GM12875 (cell line): Measurements from ENCODE around the gene NOS3.

ENCODE experiments used
- H3K4me3 ChIP-seq: one replicate; pipeline ENCODE4 v1.5.1; 2011; ENCODE audit warnings: low read depth, low read length, control low read depth
- TF ChIP-seq, protein P1 (sequence below): IDR thresholded peaks from 2 replicates; pipeline ENCODE4 v1.5.1; 2011; ENCODE audit warnings: low read depth, mild to moderate bottlenecking, control low read depth, inconsistent platforms, low read length, moderate library complexity, borderline replicate concordance; ENCODE audit not compliant: insufficient read depth

The NOS3 gene

DNA sequence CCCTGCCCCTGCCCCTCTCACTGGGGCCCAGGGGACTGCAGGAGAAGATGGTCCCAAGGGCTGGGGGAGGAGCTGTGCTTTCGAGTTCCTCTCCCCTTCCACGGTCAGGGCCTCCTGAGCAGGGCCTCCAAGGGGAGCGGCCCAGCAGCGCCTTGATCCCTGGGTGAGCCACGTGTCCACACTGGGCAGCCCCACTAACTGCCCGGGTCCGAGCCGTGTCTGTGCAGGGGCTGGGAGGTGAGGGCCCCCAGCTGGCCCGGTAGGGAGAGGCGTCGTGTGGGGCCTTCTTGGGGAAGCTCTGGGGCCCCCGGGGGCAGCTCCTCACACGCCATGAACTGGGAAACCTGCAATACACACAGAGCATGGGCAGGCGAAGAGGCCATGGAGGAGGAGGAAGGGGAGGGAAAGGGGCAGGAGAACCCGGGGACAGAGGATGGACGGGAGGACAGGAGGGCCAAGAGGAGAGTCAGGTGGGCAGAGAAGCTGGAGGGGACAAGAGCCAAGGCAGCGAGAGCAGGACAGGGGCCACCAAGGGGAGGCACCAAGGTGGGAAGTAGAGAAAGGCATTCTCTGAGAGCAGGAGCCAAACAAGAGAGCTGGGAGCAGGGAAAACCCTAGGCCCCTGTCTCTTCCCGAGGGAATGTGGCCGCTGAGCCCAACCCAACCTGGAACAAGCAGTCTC lies 45.5 kb upstream of the NOS3 start:
- no peak overlapping the region for H3K4me3 ChIP-seq
- TF ChIP-seq, protein P1, sequence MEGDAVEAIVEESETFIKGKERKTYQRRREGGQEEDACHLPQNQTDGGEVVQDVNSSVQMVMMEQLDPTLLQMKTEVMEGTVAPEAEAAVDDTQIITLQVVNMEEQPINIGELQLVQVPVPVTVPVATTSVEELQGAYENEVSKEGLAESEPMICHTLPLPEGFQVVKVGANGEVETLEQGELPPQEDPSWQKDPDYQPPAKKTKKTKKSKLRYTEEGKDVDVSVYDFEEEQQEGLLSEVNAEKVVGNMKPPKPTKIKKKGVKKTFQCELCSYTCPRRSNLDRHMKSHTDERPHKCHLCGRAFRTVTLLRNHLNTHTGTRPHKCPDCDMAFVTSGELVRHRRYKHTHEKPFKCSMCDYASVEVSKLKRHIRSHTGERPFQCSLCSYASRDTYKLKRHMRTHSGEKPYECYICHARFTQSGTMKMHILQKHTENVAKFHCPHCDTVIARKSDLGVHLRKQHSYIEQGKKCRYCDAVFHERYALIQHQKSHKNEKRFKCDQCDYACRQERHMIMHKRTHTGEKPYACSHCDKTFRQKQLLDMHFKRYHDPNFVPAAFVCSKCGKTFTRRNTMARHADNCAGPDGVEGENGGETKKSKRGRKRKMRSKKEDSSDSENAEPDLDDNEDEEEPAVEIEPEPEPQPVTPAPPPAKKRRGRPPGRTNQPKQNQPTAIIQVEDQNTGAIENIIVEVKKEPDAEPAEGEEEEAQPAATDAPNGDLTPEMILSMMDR, result no peak

DNA sequence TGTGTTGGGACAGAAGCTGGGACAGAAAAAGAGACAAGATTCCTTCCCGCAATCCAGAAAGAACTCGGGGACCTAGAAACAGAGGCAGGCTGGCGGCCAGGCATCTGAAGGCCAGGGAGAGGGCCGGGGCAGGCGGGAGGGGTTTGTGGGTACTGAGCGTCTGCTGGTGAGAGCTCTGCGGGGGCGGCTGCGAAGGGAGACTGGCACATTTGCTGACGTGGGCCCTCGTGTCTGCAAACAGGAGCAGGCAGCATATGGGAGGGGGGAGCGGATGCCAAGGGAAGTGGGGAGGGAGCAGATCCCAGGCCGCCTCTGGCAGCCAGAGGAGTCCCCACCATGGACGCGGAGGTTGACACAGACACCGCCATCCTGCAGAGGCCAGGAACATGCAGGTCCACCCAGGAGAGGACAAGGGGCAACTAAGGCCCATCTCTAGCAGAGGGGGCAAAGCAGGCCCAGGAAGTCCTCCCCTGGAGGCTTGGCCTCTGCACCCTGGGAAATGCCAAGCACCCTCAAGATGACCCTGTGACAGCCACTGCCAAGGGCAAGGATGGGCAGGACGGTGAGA lies 44.9 kb upstream of the NOS3 start:
- TF ChIP-seq, protein P1, result no peak
- no peak overlapping the region for H3K4me3 ChIP-seq

DNA sequence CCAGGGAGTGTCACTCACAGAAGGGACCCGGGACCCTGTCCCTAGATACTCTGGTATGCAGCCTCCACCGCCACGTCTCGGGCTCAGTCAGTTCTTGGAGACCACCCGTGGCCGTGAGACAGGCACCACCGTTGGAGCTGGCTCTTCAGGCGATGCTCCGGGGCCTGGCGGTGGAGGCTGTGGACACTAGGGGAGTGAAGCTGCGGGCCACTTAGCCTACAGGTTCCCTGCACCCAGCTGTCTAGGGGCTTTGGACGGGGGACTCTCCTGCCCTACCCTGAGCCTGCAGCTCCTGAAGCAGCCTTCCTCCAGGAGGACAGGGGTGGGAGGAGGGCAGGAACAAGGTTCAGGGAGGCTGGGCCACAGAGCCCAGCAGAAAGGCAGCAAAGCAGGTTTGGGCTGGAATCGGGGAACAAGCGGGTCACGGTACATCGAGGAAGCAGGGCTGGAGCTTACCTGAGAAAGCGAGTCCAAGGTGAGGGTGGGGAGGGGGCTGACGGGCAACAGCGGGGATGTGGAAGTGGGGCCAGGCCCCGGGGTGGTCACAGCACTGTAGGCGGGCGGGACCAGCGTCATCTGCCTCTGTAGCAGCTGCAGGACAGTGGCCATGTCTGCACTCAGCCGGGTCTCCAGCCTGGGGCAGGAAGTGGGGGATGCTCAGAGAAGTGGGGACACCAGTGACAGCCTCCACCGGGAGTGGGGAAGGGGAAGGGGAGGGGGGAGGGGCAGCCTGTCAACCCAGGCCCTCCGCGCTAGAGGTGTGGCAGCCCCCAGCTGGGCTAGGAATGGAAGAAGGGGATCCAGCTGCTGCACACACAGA lies 44.2 kb upstream of the NOS3 start:
- H3K4me3 ChIP-seq, result no peak overlapping the region
- TF ChIP-seq, protein P1, result no peak

DNA sequence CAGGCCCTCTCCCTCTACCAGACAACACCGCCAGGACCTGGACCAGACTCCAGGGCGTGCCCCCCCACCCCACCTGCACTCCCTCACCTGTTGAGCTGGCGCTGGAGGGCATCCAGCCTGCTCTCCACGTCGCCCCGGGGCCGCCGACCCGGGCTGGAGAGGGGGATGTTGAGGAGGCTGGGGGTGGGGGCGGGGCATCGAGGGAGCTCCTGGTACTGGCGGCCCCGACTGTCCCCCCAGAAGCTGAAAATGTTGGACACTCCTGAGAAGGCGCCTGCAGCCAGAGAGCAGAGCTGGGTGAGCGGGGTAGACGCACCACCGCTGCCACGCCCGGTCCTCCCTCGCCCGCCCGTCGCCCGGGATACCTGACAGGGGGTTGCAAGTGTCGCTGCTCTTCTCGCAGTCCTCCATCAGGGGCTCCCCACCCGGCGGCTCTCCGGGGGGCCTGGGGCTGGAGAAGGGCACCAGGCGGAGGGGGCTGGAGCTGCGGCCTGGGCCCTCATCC lies 43.5 kb upstream of the NOS3 start:
- no peak overlapping the region for H3K4me3 ChIP-seq
- TF ChIP-seq, protein P1, result no peak

DNA sequence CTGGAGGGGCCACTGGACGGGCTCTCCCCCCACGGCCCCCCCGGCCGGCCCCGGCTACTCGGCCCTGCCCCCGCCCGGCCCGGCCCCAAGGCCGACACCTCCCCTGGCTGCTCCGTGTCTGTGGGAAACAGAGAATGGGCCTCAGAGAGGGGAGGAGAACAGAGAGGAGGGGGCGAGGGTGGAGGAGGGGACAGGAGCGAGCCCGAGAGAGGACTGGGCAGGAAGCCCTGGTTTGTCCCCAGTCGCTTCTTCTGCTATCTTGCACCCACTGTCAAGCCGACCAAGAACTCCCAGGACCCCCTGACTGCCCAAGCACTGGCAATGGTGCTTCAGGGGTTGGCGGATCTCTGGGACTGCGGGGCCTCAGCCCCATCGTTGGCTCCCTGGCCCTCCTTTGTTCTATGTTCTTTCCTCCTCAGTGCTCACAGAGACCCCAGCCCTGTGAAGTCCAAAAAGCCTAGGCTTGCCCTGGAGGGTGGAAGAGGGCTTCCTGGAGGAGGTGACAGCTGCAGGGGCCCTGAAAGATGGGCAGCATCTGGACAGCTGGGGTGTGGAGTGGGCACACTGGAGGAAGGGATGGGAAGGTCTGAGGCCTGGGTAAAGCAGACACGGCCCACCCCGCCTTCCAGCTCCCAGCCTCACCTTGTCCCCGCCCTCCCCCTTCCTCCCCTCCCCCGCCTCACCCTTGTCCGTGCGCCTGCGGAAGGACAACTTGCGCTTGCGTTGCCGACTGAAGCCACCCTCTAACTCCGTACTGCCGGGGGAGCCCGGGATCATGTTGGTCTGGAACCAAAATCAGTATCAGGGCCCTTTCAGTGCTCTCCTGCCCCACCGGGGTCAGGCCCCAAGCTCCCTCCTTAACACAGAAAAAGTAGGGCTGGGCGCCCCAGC lies 42.8 kb upstream of the NOS3 start:
- no peak overlapping the region for H3K4me3 ChIP-seq
- TF ChIP-seq, protein P1, result no peak

DNA sequence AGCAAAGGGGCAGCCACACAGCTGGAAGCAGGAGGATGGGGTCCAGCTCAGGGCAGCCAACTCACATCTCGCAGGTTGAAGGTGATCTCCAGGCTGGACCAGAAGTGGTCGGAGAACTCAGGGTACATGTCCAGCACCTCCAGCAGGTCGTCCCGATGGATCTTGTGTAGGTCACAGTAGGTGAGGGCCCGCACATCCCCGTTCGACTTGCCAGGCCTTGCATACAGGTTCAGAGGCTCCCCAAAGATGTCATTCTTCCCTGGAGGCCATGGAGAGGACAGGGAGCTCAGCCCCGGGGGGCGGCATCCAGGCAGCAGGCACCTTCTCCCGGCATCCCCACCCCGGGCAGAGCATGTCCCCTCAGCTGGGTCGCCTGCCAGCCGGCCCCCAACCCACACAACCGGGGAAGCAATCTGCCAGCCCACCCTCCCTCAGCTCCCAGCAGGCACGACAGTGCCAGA lies 42.0 kb upstream of the NOS3 start:
- TF ChIP-seq, protein P1, result no peak
- H3K4me3 ChIP-seq, result no peak overlapping the region
